Upper lobe of left lung (tissue), 6 donors: ENCODE results near the gene EHD4. TPM values are rescaled to one million over a fixed set of nuclear protein-coding genes. Genes with fewer than 3 reads are reported as not detected.

ENCODE experiments used
- small RNA-seq, 4 donors: library from RNA; depleted of rRNA; stranded (forward); fragments of <200 nt; gene quantifications; one replicate each; pipeline ENCODE3, GENCODE V24; 2016
- total RNA-seq, 6 donors: library from RNA; depleted of rRNA in 4 of 6; stranded (reverse); fragments of >200 nt in 4 of 6; gene quantifications; one replicate each; pipeline versions ENCODE4 v1.1.0 to v1.2.1, GENCODE V29; 2016 to 2021
- donor health status: DM: no; HTN: no; CAD: no; lungs with moderate emphysema.
- donor health status: DM: no; HTN: yes; CAD: no; lungs with severe emphysema.

The EHD4 gene
- total RNA-seq, 6 donors from 2014 or later = 23.0 to 46.4 (median 31.5) TPM

Small RNA genes lying within 50 kb of the gene (small RNA-seq; reads per million reads assigned to genes)
- 0 reads per million in 4 donors for gene MIR4310
- 0 reads per million in 4 donors for gene RNA5SP393

Other genes starting within 250 kb of the EHD4 start
- 10 to 100 TPM; 12.8 to 83.8 (median 26.8) TPM for gene MAPKBP1, start 198.1 kb downstream of the EHD4 start, total RNA-seq
- 10 to 100 TPM; 14.4 to 41.5 (median 31.2) TPM for gene JMJD7, start 144.5 kb downstream of the EHD4 start, total RNA-seq
- gene PLA2G4B, start 133.7 kb downstream of the EHD4 start, total RNA-seq = 10 to 100 TPM in 4 of 6 donors, 1 to 10 TPM in 2; 4.7 to 71.2 (median 14.4) TPM
- gene SPTBN5, start 78.5 kb downstream of the EHD4 start, total RNA-seq = 1 to 10 TPM in 3 of 6 donors, under 1 TPM in 3; 0.20 to 9.4 (median 2.0) TPM
- 1 to 10 TPM in 2 of 6 donors, under 1 TPM in 2, not detected in 2; 0.13 to 5.2 (median 1.1) TPM for gene PLA2G4E, start 48.5 kb upstream of the EHD4 start, total RNA-seq
- gene PLA2G4D, start 122.0 kb upstream of the EHD4 start, total RNA-seq = not detected
- 100 to 1,000 TPM in 3 of 6 donors, 10 to 100 TPM in 3; 57.8 to 162 (median 99.8) TPM for gene PLA2G4F, start 184.1 kb upstream of the EHD4 start, total RNA-seq
- gene VPS39, start 235.7 kb upstream of the EHD4 start, total RNA-seq = 100 to 1,000 TPM in 1 of 6 donors, 10 to 100 TPM in 5; 56.4 to 325 (median 85.3) TPM